HG02852 (cell line): Measurements from ENCODE around the gene VIPR2.

Source experiments
- ATAC-seq: cut with Tn5 transposase; IDR thresholded peaks from one replicate; pipeline ENCODE4 v1.9.1; 2021; ENCODE audit warnings: mild to moderate bottlenecking, moderate library complexity; ENCODE audit not compliant: unreplicated experiment

The VIPR2 gene

GRCh38 chr7:159158125-159158887 lies 13.6 kb upstream of the VIPR2 start:
- ATAC-seq, result no peak

- ATAC-seq, result no peak
Observed at GRCh38 chr7:159157714-159158113, 13.0 kb upstream of the VIPR2 start.

- ATAC-seq, result no peak
Observed at GRCh38 chr7:159156436-159157245, 12.0 kb upstream of the VIPR2 start.

GRCh38 chr7:159155410-159155809 lies 10.7 kb upstream of the VIPR2 start:
- no peak for ATAC-seq

GRCh38 chr7:159154243-159154642 lies 9.6 kb upstream of the VIPR2 start:
- no peak for ATAC-seq

- ATAC-seq, result no peak
Observed at GRCh38 chr7:159153511-159153910, 8.8 kb upstream of the VIPR2 start.

- no peak for ATAC-seq
Observed at GRCh38 chr7:159152816-159153215, 8.1 kb upstream of the VIPR2 start.

- ATAC-seq, result no peak
Observed at GRCh38 chr7:159151231-159151630, 6.6 kb upstream of the VIPR2 start.

- no peak for ATAC-seq
Observed at GRCh38 chr7:159149488-159149887, 4.8 kb upstream of the VIPR2 start.

- no peak for ATAC-seq
Observed at GRCh38 chr7:159148430-159149395, 4.0 kb upstream of the VIPR2 start.

GRCh38 chr7:159147687-159148086 lies 3.0 kb upstream of the VIPR2 start:
- no peak for ATAC-seq

- no peak for ATAC-seq
Observed at GRCh38 chr7:159147246-159147645, 2.6 kb upstream of the VIPR2 start.

GRCh38 chr7:159146084-159146858 lies 1.6 kb upstream of the VIPR2 start:
- ATAC-seq, result no peak

- ATAC-seq, result no peak
Observed at GRCh38 chr7:159145490-159145855, 806 bp upstream of the VIPR2 start.

GRCh38 chr7:159143780-159144757 lies 598 bp downstream of the VIPR2 start:
- ATAC-seq, result no peak

GRCh38 chr7:159142730-159143129 lies 1.9 kb downstream of the VIPR2 start:
- no peak for ATAC-seq

GRCh38 chr7:159142199-159142598 lies 2.5 kb downstream of the VIPR2 start:
- no peak for ATAC-seq

GRCh38 chr7:159141660-159142059 lies 3.0 kb downstream of the VIPR2 start:
- ATAC-seq, result no peak

GRCh38 chr7:159141167-159141566 lies 3.5 kb downstream of the VIPR2 start:
- no peak for ATAC-seq
